Activated naive CD8-positive, alpha-beta T cell (primary cell): ENCODE data around the gene NAT9.

Experiments
- H3K27ac Mint-ChIP-seq: one replicate; pipeline ENCODE4 v1.8.0; 2021; ENCODE audit warnings: mixed read lengths
- H3K27me3 Mint-ChIP-seq: one replicate; pipeline ENCODE4 v1.8.0; 2021; ENCODE audit warnings: mixed read lengths
- H3K36me3 Mint-ChIP-seq: one replicate; pipeline ENCODE4 v1.8.0; 2021; ENCODE audit warnings: mixed read lengths
- H3K4me1 Mint-ChIP-seq: one replicate; pipeline ENCODE4 v1.8.0; 2021; ENCODE audit warnings: low read depth, mixed read lengths
- H3K4me3 Mint-ChIP-seq: one replicate; pipeline ENCODE4 v1.8.0; 2021; ENCODE audit warnings: mild to moderate bottlenecking, mixed read lengths
- H3K9me3 Mint-ChIP-seq: one replicate; pipeline ENCODE4 v1.8.0; 2021; ENCODE audit warnings: low read depth, mixed read lengths

Gene NAT9

DNA sequence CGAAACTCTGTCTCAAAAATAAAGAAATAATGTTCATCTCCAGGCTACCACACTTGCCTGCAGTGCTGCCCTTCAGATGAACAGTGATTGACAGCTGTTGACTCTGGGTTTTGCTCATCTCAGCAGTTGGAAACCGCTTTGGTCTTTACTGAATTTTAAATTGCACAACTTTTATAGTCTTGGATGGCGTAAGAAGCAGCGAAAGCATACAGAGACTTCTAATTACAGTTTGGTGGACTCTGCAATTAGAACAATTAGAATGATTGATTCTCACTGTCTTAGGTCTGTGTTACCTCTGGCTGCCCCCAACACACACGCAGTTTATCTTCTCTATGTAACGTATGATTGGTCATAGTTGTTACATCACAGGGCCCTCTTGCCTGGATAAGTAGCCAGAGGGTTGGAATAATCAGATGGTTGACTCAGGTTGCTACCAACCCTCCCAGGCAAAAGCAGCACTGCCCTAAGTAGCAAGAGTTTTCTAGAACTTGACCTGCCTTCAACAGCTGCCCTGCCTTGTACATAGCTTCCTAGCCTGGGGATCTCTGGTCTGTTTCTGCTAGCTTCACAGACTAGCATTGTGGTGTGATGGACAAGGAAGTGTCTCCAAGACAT lies 1.9 kb upstream of the NAT9 start:
- Mint-ChIP-seq H3K27ac (peak overlapping the region; percentile 16), H3K4me1 (peaks cover 70% of the 10 kb centered on the region), H3K9me3 (no peaks in the 10 kb centered on the region), H3K4me3 (peak overlapping the region; percentile 74), H3K27me3 (no peaks in the 10 kb centered on the region), H3K36me3 (peaks cover 8% of the 10 kb centered on the region)

DNA sequence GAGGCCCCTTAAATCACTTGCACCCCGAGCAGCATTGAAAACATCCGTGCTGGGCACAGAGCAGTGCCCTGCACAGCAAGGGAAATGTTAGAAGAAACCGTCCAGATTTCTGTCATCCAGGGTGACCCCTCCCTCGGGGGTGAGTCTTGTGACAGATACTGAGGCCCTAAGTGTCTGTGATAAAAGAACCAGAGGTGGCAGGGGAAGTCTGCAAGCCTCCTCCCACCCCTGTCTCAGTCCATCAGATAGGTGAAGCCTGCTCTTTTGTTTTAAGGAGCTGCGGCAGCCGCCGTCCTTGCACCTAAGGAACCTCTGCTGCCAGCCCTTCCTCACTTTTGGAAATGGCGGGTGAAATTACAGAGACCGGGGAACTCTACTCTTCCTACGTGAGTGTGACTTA lies 845 bp upstream of the NAT9 start:
- H3K4me3 Mint-ChIP-seq: peak overlapping the region; percentile 97
- H3K27me3 Mint-ChIP-seq: no peaks in the 10 kb centered on the region
- peaks cover 68% of the 10 kb centered on the region for H3K4me1 Mint-ChIP-seq
- H3K9me3 Mint-ChIP-seq: no peaks in the 10 kb centered on the region
- H3K36me3 Mint-ChIP-seq: peaks cover 8% of the 10 kb centered on the region
- H3K27ac Mint-ChIP-seq: no peak overlapping the region

DNA sequence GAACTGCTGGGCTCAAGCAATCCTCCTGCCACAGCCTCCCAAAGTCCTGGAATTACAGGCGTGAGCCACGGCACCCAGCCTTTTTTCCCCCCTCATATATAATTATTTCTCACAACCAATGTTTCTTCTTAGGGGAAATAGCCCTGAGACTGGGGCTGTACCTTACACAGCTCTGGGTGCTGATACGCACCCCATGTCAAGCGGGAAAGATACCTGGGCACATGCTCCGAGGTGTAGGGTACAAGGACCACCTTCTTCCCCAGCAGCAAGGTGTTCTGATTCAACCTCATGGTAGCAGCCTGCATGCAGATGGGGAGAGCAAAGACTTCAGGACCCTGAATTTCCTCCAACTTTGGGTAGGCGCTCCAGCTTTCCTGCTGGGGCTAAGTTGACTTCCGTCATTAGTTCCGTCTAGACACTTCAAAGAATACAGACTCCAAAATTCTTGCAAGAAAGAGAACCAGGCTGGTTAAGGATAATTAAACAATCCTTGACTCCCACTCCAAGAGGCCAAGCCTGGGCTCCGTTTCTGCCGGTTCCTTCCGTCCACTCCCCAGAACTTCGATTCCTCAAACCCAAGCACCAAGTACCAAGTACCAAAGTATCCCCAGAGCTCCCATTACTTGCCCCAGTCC lies 619 bp downstream of the NAT9 start:
- no peaks in the 10 kb centered on the region for H3K27me3 Mint-ChIP-seq
- peak overlapping the region; percentile 97 for H3K4me3 Mint-ChIP-seq
- H3K36me3 Mint-ChIP-seq: peaks cover 8% of the 10 kb centered on the region
- peaks cover 59% of the 10 kb centered on the region for H3K4me1 Mint-ChIP-seq
- H3K9me3 Mint-ChIP-seq: no peaks in the 10 kb centered on the region
- peak overlapping the region; percentile 93 for H3K27ac Mint-ChIP-seq

DNA sequence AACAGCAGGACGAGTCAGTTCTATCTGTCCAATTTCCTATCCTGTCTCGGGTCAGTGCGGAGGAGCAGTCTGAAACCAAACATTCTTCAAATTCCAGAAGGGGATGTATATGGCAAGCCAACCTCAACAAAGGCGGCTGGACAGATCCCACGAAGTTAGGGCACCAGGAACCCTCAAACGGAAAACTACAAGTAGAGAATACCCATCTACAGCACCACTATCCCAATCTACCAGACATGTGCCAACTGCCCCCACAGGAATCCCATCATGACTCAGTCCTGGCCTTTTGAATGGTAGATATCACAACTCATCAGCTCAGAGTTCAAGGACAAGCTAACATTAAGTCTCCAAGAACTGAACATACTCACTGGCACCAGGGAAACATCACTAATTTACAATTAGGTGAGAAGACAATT lies 2.3 kb downstream of the NAT9 start:
- Mint-ChIP-seq H3K27me3 (no peaks in the 10 kb centered on the region), H3K27ac (peak overlapping the region; percentile 80), H3K4me1 (peaks cover 48% of the 10 kb centered on the region), H3K9me3 (no peaks in the 10 kb centered on the region), H3K36me3 (peaks cover 8% of the 10 kb centered on the region), H3K4me3 (peak overlapping the region; percentile 83)

DNA sequence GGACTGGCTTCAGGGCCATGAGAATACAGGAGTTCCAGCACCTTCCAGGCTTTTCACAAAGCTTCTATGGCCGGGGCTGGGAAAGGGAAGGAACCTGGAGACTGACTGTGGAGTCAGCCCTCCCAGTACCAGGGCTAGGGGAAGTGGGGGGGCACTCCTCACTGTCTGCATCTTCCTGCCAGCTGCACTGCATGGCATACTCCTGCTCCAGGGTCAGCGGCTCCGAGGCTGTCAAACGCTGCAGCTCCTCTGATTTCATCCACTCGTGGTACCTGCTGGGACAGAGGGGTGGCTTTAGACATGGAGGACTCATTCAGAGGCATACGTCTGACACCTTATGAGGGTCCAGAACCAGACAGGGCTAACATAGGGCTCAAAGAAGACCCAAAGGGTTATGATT lies 2.7 kb downstream of the NAT9 start:
- Mint-ChIP-seq H3K36me3 (peaks cover 8% of the 10 kb centered on the region), H3K27me3 (no peaks in the 10 kb centered on the region), H3K4me1 (peaks cover 50% of the 10 kb centered on the region), H3K27ac (peak overlapping the region; percentile 80), H3K9me3 (no peaks in the 10 kb centered on the region), H3K4me3 (peak overlapping the region; percentile 83)

DNA sequence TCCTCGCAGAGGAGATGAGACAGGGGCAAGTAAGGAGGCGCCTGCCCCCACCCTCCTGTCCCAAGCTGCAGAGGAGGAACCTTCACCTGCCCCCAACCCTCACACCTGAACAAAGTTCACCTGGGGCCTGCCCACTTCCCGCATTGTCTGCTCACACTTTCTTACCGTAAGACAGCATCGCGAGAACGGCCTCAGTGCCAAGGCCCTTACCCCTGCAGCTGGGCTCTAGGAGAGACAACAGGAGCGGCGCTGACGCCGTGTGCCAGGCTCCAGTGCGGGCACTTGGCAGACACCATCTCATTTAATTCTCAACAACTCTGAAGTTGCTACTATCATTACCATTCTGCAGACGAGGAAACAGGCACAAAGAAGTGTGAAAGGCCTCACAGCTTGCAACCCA lies 4.1 kb downstream of the NAT9 start:
- H3K27ac Mint-ChIP-seq: peak overlapping the region; percentile 54
- no peaks in the 10 kb centered on the region for H3K27me3 Mint-ChIP-seq
- no peaks in the 10 kb centered on the region for H3K9me3 Mint-ChIP-seq
- H3K36me3 Mint-ChIP-seq: peaks cover 8% of the 10 kb centered on the region
- H3K4me1 Mint-ChIP-seq: peaks cover 40% of the 10 kb centered on the region
- H3K4me3 Mint-ChIP-seq: no peak overlapping the region

DNA sequence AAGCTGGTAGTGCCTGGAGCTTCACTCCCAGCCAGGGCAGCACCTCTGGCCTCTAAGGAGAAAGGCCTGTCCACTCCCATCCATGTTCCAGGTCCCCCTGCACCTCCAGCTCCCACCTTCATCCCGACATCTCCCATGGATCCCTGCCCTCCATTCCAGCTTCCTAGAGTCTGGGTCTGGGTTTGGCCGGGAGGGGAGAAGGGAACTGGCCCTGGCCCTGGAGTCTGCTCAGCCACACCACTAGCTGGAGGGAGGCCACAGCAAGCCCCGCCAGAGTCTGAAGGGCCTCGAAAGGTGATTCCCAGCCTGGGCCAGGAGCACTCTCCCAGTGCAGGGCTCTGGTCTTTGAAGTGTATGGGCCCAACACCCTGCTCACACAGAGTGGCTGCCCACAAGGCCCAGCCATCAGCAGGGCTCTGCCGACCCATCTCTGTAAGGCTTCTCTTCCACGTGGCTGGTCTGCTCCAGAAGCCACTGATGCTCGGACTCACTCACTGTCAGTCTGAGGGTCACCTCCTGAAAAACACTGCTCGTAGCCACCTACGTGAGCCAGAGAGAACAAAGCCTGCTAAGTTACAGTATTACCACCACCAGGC lies 4.7 kb downstream of the NAT9 start:
- H3K4me1 Mint-ChIP-seq: peaks cover 35% of the 10 kb centered on the region
- peaks cover 8% of the 10 kb centered on the region for H3K36me3 Mint-ChIP-seq
- H3K27me3 Mint-ChIP-seq: no peaks in the 10 kb centered on the region
- H3K9me3 Mint-ChIP-seq: no peaks in the 10 kb centered on the region
- H3K4me3 Mint-ChIP-seq: no peak overlapping the region
- no peak overlapping the region for H3K27ac Mint-ChIP-seq

DNA sequence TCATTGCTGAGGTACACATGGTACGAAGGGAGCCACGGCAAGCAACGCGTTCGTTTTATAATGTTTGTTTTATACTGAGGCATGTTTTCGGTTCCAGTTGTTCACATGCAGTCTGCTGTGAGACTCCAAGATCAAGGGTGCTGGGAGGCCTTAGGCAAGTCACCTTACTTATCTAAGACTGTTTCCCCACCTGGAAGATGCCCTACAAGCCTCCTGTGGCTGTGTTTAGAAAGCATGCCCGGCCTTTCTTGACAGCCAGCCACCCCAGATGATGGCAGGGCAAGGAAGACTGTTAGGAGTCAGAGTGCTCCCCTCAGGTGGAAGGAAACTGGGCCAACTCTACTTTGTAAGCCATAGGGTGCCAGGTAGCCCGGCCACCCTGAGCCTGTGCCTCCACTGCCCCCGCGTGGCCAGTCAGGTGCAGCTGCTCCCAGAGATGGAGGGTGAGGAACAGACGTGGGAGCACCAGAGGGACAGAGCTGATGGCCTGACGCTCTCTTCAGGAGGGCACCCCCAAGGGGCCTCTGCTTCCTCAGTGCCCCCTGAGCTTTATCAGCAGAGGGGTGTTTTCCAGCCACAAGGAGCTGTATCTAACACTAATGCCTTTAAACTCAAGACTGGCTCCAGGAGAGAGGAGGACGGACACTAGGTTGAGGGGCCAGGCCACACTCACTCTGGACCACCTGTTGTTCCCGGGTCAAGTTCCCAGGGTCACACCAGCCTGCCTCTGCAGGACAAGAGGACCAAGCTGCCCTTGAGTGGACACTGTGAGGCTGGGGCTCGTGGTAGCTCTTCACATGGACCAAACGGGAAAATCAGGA lies 5.4 kb downstream of the NAT9 start:
- H3K9me3 Mint-ChIP-seq: no peaks in the 10 kb centered on the region
- peak overlapping the region; percentile 68 for H3K27ac Mint-ChIP-seq
- peaks cover 5% of the 10 kb centered on the region for H3K36me3 Mint-ChIP-seq
- H3K4me1 Mint-ChIP-seq: peaks cover 33% of the 10 kb centered on the region
- no peaks in the 10 kb centered on the region for H3K27me3 Mint-ChIP-seq
- no peak overlapping the region for H3K4me3 Mint-ChIP-seq

DNA sequence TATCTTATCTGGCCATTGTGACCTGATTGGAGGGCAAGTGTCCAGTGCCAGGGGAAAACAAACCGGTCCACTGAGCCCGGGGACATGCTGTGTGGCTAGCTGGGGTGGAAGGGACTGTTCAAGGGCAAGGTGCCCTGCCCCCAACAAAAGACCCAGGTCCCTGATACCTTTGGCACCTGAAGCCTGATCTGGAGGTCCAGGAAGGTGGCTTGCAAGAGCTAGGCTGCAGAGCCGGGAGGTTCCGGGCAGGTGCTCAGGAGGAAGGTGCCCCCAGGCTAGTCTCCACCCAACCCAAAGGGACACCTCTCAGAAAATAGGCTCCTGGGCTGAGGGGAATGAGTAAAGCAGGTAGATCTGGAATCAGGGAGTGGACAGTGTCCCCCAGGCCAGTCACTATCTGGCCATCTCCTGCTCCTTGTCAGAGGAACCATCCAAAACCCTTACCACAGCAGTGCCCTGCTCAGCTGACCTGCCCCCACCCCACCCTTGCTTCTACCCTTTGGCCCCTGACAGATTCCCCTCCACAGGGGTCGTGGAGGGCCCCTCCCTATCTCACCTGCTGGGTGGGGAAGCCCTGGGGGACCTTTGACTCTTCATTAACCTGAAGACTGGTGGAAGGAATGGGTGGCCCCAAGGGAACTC lies 6.2 kb downstream of the NAT9 start:
- H3K36me3 Mint-ChIP-seq: peaks cover 4% of the 10 kb centered on the region

DNA sequence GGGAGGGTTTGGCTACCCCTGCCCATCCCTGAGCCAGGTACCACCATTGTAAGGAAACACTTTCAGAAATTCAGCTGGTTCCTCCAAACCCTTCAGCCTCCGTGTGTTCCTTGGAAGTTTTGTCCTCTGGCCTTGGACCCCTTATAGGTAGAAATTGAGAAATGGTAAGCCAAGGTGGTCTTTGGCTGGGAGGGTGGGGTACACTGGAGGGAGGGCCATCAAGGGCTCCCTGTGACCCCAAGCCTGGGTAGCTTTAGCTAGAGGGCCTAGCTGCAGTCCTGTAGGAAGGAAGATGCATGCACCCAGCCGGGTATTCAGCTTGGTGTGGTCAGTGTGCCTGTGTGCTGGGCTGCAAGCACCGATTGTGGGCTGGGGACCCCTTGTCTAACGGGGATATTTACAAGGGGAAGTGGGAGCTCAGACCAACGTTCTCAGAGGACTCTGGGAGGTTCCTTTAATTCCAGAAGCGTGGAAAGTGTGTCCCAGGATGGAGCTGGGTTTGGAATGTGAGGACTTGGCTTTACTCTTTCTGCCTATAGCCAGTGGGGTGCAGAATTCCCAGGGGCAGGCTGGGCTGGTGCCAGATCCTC lies 6.8 kb downstream of the NAT9 start:
- H3K27ac Mint-ChIP-seq: peak overlapping the region; percentile 23
- H3K4me3 Mint-ChIP-seq: no peak overlapping the region
- H3K27me3 Mint-ChIP-seq: no peaks in the 10 kb centered on the region
- H3K9me3 Mint-ChIP-seq: no peaks in the 10 kb centered on the region
- peaks cover 4% of the 10 kb centered on the region for H3K36me3 Mint-ChIP-seq
- H3K4me1 Mint-ChIP-seq: peaks cover 29% of the 10 kb centered on the region

More for the DNA sequence above, 6.2 kb downstream of the NAT9 start:
- Mint-ChIP-seq H3K4me3 (no peak overlapping the region), H3K27ac (peak overlapping the region; percentile 68), H3K9me3 (no peaks in the 10 kb centered on the region), H3K4me1 (peaks cover 29% of the 10 kb centered on the region), H3K27me3 (no peaks in the 10 kb centered on the region)

DNA sequence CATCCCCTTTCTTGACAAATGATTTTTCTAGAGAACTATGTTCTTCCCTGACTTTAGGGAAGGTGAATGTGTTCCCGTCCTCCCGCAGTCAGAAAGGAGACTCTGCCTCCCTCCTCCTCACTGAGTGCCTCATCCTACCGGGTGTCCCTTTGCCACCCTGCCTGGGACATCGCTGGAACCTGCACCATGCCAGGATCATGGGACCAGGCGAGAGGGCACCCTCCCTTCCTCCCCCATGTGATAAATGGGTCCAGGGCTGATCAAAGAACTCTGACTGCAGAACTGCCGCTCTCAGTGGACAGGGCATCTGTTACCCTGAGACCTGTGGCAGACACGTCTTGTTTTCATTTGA lies 7.4 kb downstream of the NAT9 start:
- H3K4me1 Mint-ChIP-seq: peaks cover 24% of the 10 kb centered on the region
- peak overlapping the region; percentile 80 for H3K27ac Mint-ChIP-seq
- H3K27me3 Mint-ChIP-seq: no peaks in the 10 kb centered on the region
- H3K36me3 Mint-ChIP-seq: peaks cover 2% of the 10 kb centered on the region
- no peaks in the 10 kb centered on the region for H3K9me3 Mint-ChIP-seq
- no peak overlapping the region for H3K4me3 Mint-ChIP-seq

DNA sequence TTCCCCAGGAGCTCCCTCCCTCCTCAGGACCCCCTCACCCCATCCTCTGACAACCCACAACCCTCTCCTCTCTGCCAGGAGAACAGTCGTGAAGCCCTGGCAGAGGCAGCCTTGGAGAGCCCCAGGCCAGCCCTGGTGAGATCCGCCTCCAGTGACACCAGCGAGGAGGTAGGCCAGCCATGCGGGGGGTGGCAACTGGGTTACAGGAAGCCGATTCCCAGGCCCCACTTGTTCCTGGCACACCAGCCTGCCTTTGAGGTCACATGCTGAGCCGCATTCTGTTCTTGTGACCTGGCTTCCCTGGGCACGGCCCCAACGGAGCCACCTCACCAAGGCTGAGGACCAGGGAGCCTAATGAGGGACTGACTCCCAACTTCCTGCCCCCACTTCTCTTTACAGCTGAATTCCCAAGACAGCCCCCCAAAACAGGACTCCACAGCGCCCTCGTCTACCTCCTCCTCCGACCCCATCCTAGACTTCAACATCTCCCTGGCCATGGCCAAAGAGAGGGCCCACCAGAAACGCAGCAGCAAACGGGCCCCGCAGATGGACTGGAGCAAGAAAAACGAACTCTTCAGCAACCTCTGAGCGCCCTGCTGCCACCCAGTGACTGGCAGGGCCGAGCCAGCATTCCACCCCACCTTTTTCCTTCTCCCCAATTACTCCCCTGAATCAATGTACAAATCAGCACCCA lies 7.9 kb downstream of the NAT9 start:
- H3K9me3 Mint-ChIP-seq: no peaks in the 10 kb centered on the region
- peak overlapping the region; percentile 80 for H3K27ac Mint-ChIP-seq
- no peaks in the 10 kb centered on the region for H3K27me3 Mint-ChIP-seq
- H3K36me3 Mint-ChIP-seq: peaks cover 2% of the 10 kb centered on the region
- peaks cover 22% of the 10 kb centered on the region for H3K4me1 Mint-ChIP-seq
- no peak overlapping the region for H3K4me3 Mint-ChIP-seq

DNA sequence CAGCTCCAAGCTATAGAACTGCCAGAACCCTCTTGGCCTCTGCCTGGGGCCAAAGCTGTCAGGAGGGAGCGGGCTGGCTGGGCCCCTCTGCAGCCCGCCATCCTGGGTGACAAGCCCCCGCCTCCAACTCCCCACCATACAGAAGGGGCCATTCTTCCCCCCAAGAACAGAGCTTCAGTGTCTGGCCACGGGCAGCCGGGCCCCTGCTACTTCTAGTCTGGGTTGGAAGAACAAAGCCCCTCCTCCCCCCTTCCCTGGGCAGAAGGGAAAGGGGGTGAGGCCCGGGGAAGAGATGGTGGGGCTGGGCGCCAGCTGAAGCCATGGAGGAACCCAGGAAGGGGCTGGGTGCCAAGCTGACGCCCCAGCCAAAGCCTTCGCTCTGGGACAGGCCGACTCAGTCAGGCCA lies 9.0 kb downstream of the NAT9 start:
- Mint-ChIP-seq H3K4me3 (no peak overlapping the region), H3K36me3 (peaks cover 2% of the 10 kb centered on the region), H3K27ac (peak overlapping the region; percentile 82), H3K27me3 (no peaks in the 10 kb centered on the region), H3K9me3 (no peaks in the 10 kb centered on the region), H3K4me1 (peaks cover 19% of the 10 kb centered on the region)

DNA sequence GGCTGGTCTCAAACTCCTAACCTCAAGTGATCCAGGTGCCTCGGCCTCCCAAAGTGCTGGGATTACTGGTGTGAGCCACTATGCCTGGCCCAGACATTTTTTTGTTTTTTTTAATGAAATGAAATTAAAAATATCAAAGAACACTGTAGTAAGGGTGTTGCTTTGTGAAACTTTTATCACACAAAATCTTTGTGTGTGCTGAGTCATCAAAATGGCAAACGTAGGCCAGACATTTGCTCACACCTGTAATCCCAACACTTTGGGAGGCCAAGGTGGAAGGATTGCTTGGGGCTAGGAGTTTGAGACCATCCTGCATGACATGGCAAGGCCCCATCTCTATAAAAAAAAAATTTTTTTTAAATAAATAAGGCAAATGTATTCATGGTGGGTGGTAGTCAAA lies 9.7 kb downstream of the NAT9 start:
- no peaks in the 10 kb centered on the region for H3K27me3 Mint-ChIP-seq
- H3K36me3 Mint-ChIP-seq: peaks cover 2% of the 10 kb centered on the region
- H3K4me1 Mint-ChIP-seq: peaks cover 20% of the 10 kb centered on the region
- H3K9me3 Mint-ChIP-seq: no peaks in the 10 kb centered on the region
- H3K4me3 Mint-ChIP-seq: no peak overlapping the region
- peak overlapping the region; percentile 82 for H3K27ac Mint-ChIP-seq
